GM04503 (cell line): ENCODE results near the gene SLC29A3.

Experiments used
- DNase-seq: peaks from one replicate; pipeline ENCODE4 v3.0.0-alpha.2; 2012; ENCODE audit warnings: low read depth

The SLC29A3 gene

GRCh38 chr10:71324743-71325142 is 5.7 kb downstream of the SLC29A3 start:
- no peak for DNase-seq

GRCh38 chr10:71325267-71325666 is 6.2 kb downstream of the SLC29A3 start:
- no peak for DNase-seq

- no peak for DNase-seq
Observed at GRCh38 chr10:71326464-71326881, 7.4 kb downstream of the SLC29A3 start.

GRCh38 chr10:71330789-71331404 is 11.8 kb downstream of the SLC29A3 start:
- DNase-seq = no peak

- DNase-seq = no peak
Observed at GRCh38 chr10:71331736-71332135, 12.7 kb downstream of the SLC29A3 start.

GRCh38 chr10:71332466-71332865 is 13.4 kb downstream of the SLC29A3 start:
- no peak for DNase-seq

GRCh38 chr10:71333129-71333887 is 14.2 kb downstream of the SLC29A3 start:
- no peak for DNase-seq

- DNase-seq = no peak
Observed at GRCh38 chr10:71334221-71334791, 15.2 kb downstream of the SLC29A3 start.

GRCh38 chr10:71335173-71335708 is 16.2 kb downstream of the SLC29A3 start:
- DNase-seq = no peak

GRCh38 chr10:71336632-71337031 is 17.6 kb downstream of the SLC29A3 start:
- DNase-seq = no peak

- no peak for DNase-seq
Observed at GRCh38 chr10:71337219-71337701, 18.2 kb downstream of the SLC29A3 start.

GRCh38 chr10:71338728-71339495 is 19.9 kb downstream of the SLC29A3 start:
- no peak for DNase-seq

GRCh38 chr10:71339796-71340589 is 20.9 kb downstream of the SLC29A3 start:
- no peak for DNase-seq

- no peak for DNase-seq
Observed at GRCh38 chr10:71342573-71343391, 23.7 kb downstream of the SLC29A3 start.

GRCh38 chr10:71343392-71343773 is 24.3 kb downstream of the SLC29A3 start:
- DNase-seq = no peak

GRCh38 chr10:71344154-71344925 is 25.3 kb downstream of the SLC29A3 start:
- no peak for DNase-seq

- DNase-seq = no peak
Observed at GRCh38 chr10:71344993-71345480, 26.0 kb downstream of the SLC29A3 start.

- no peak for DNase-seq
Observed at GRCh38 chr10:71345694-71346093, 26.6 kb downstream of the SLC29A3 start.

- no peak for DNase-seq
Observed at GRCh38 chr10:71346731-71347130, 27.7 kb downstream of the SLC29A3 start.
